ENCODE results near the gene BUD23. TPM values are rescaled to one million over a fixed set of nuclear protein-coding genes. Genes with fewer than 3 reads are reported as not detected.
"Not testable (repeated sequence)": the region's sequence is repeated elsewhere in the genome, so short reads cannot be mapped to it uniquely, and the experiment has no call there.

Gene BUD23
- total and polyA plus RNA-seq, 4 donors = 19.1 to 52.6 (median 37.8) TPM

DNA sequence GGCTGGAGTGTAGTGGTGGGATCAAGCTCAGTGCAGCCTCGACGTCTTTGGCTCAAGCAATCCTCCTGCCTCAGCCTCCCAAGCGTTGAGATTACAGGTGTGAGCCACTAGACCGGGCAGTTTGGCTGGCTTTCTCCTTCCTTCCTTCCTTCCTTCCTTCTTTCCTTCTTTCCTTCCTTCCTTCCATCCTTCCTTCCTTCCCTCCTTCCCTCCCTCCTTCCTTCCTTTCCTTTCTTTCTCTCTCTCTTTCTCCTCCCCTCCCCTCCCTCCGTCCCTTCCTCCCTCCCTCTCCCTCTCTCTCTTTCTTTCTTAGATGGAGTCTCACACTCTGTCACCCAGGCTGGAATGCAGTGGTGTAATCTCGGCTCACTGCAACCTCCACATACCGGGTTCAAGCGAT lies 23.4 kb upstream of the BUD23 start:
- H3K36me3 ChIP-seq (ENCODE audit: control insufficient read depth in 4 of 4, insufficient read depth in 3 of 4, low read depth in 1 of 4, low read length in 3 of 4) = no peaks in the 10 kb centered on the region
- TF ChIP-seq HNF4G (IDR thresholded peaks at IDR 0.05) (no peak), FOXA1 (IDR thresholded peaks at IDR 0.05) (no peak), NR2F2 (IDR thresholded peaks at IDR 0.05) (no peak), JUND (IDR thresholded peaks at IDR 0.05) (no peak), TAF1 (conservative IDR thresholded peaks at IDR 0.05) (no peak), RXRA (IDR thresholded peaks at IDR 0.05) (no peak), SP1 (IDR thresholded peaks at IDR 0.05) (no peak), CTCF (IDR thresholded peaks at IDR 0.05; ENCODE audit: low read depth, low read length, missing input control) (no peak), EGR1 (IDR thresholded peaks at IDR 0.05; ENCODE audit: low read depth in 2 of 2) (no peak), HNF4A (conservative IDR thresholded peaks at IDR 0.05) (no peak), FOXA2 (IDR thresholded peaks at IDR 0.05) (no peak), ATF3 (IDR thresholded peaks at IDR 0.05) (no peak), YY1 (IDR thresholded peaks at IDR 0.05) (no peak), RAD21 (IDR thresholded peaks at IDR 0.05) (no peak), GABPA (IDR thresholded peaks at IDR 0.05 in 1 of 2, conservative IDR thresholded peaks at IDR 0.05 in 1 of 2) (no peak)
- TF ChIP-seq, protein P1, sequence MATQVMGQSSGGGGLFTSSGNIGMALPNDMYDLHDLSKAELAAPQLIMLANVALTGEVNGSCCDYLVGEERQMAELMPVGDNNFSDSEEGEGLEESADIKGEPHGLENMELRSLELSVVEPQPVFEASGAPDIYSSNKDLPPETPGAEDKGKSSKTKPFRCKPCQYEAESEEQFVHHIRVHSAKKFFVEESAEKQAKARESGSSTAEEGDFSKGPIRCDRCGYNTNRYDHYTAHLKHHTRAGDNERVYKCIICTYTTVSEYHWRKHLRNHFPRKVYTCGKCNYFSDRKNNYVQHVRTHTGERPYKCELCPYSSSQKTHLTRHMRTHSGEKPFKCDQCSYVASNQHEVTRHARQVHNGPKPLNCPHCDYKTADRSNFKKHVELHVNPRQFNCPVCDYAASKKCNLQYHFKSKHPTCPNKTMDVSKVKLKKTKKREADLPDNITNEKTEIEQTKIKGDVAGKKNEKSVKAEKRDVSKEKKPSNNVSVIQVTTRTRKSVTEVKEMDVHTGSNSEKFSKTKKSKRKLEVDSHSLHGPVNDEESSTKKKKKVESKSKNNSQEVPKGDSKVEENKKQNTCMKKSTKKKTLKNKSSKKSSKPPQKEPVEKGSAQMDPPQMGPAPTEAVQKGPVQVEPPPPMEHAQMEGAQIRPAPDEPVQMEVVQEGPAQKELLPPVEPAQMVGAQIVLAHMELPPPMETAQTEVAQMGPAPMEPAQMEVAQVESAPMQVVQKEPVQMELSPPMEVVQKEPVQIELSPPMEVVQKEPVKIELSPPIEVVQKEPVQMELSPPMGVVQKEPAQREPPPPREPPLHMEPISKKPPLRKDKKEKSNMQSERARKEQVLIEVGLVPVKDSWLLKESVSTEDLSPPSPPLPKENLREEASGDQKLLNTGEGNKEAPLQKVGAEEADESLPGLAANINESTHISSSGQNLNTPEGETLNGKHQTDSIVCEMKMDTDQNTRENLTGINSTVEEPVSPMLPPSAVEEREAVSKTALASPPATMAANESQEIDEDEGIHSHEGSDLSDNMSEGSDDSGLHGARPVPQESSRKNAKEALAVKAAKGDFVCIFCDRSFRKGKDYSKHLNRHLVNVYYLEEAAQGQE (IDR thresholded peaks at IDR 0.05) = no peak
- TF ChIP-seq, protein P2, sequence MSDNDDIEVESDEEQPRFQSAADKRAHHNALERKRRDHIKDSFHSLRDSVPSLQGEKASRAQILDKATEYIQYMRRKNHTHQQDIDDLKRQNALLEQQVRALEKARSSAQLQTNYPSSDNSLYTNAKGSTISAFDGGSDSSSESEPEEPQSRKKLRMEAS (IDR thresholded peaks at IDR 0.05) = no peak
- TF ChIP-seq, protein P3, sequence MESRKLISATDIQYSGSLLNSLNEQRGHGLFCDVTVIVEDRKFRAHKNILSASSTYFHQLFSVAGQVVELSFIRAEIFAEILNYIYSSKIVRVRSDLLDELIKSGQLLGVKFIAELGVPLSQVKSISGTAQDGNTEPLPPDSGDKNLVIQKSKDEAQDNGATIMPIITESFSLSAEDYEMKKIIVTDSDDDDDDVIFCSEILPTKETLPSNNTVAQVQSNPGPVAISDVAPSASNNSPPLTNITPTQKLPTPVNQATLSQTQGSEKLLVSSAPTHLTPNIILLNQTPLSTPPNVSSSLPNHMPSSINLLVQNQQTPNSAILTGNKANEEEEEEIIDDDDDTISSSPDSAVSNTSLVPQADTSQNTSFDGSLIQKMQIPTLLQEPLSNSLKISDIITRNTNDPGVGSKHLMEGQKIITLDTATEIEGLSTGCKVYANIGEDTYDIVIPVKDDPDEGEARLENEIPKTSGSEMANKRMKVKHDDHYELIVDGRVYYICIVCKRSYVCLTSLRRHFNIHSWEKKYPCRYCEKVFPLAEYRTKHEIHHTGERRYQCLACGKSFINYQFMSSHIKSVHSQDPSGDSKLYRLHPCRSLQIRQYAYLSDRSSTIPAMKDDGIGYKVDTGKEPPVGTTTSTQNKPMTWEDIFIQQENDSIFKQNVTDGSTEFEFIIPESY (IDR thresholded peaks at IDR 0.05) = no peak
- H3K4me3 ChIP-seq (ENCODE audit: low read depth in 1 of 3, low read length in 3 of 3) = no peak overlapping the region
- H3K9ac ChIP-seq (ENCODE audit: low read depth in 1 of 2, low read length in 2 of 2) = no peak overlapping the region
- no peak overlapping the region for H3K27ac ChIP-seq (ENCODE audit: low read depth in 1 of 2, low read length in 2 of 2)
- 78% methylated on average over 8 of the region's 8 CpGs for WGBS
- H3K27me3 ChIP-seq (ENCODE audit: control insufficient read depth in 4 of 4, insufficient read depth in 4 of 4, low read length in 3 of 4) = no peaks in the 10 kb centered on the region
- no peak for DNase-seq (ENCODE audit: low spot score)
- no peaks in the 10 kb centered on the region for H3K9me3 ChIP-seq (ENCODE audit: control insufficient read depth in 4 of 4, low read length in 3 of 4)
- H3K4me1 ChIP-seq (ENCODE audit: control insufficient read depth in 4 of 4, insufficient read depth in 4 of 4, low read length in 3 of 4) = peaks cover 0 to 5% (median 0%) of the 10 kb centered on the region in 4 donors

DNA sequence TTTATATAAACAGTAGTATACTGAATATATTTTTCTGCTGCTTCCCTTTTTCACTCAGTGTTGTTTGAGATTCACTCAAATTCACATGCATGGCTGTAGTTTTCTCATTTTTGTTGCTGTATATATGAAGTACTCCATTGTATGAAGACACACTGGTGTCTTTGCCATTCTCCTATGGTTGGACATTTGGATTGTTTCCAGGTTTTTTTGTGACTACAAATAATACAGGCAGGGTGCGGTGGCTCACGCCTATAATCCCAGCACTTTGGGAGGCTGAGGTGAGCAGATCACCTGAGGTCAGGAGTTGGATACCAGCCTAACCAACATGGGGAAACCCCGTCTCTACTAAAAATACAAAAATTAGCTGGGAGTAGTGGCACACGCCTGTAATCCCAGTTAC lies 22.8 kb upstream of the BUD23 start:
- H3K27ac ChIP-seq (ENCODE audit: low read depth in 1 of 2, low read length in 2 of 2); H3K9ac ChIP-seq (ENCODE audit: low read depth in 1 of 2, low read length in 2 of 2); DNase-seq (ENCODE audit: low spot score); H3K4me3 ChIP-seq (ENCODE audit: low read depth in 1 of 3, low read length in 3 of 3); H3K4me1 ChIP-seq (ENCODE audit: control insufficient read depth in 4 of 4, insufficient read depth in 4 of 4, low read length in 3 of 4); H3K36me3 ChIP-seq (ENCODE audit: control insufficient read depth in 4 of 4, insufficient read depth in 3 of 4, low read depth in 1 of 4, low read length in 3 of 4); H3K9me3 ChIP-seq (ENCODE audit: control insufficient read depth in 4 of 4, low read length in 3 of 4); H3K27me3 ChIP-seq (ENCODE audit: control insufficient read depth in 4 of 4, insufficient read depth in 4 of 4, low read length in 3 of 4): not testable (repeated sequence)
- 40% methylated on average over 4 of the region's 4 CpGs for WGBS
